ENCODE measurements around the gene TBC1D17. TPM values are rescaled to one million over a fixed set of nuclear protein-coding genes. Genes with fewer than 3 reads are reported as not detected.
A peak's percentile ranks its signal among the peaks of the same experiment; 100 is the strongest.

The TBC1D17 gene
- total RNA-seq, 1 donor from 2014 or later = 44.6 TPM

GRCh38 chr19:49863254-49863934 lies 14.1 kb upstream of the TBC1D17 start:
- Histone ChIP-seq H3K9me3 (no peaks in the 10 kb centered on the region), H3K27ac (no peak overlapping the region), H3K27me3 (no peaks in the 10 kb centered on the region), H3K4me3 (no peak overlapping the region), H3K36me3 (peaks cover 51 to 54% of the 10 kb centered on the region in 2 donors), H3K4me1 (peaks cover 18 to 19% of the 10 kb centered on the region in 2 donors)
- no peak for TF ChIP-seq CTCF (IDR thresholded peaks at IDR 0.05)
- DNase-seq (ENCODE audit: low spot score in 2 of 2) = no peak
- intact Hi-C loops (cut with DNase I) = no loop called here

- intact Hi-C loops (cut with DNase I) = no loop called here
- DNase-seq (ENCODE audit: low spot score in 2 of 2) = no peak
- H3K36me3 ChIP-seq = peaks cover 46 to 49% of the 10 kb centered on the region in 2 donors
Measured at GRCh38 chr19:49863935-49864320, 13.6 kb upstream of the TBC1D17 start.

GRCh38 chr19:49864890-49865289 lies 12.6 kb upstream of the TBC1D17 start:
- DNase-seq (ENCODE audit: low spot score in 2 of 2) = no peak
- peaks cover 19 to 23% of the 10 kb centered on the region in 2 donors for H3K4me1 ChIP-seq
- peak overlapping the region; percentile 6 to 58 for H3K27ac ChIP-seq
- peak overlapping the region in 1 of 2 donors; percentile 94 for H3K4me3 ChIP-seq
- intact Hi-C loops (cut with DNase I) = loop anchor here (5.0 kb wide), 2 partner anchors 188 to 273 kb away; partner anchors contain the start of genes PRMT1 and PRR12
- peaks cover 38 to 39% of the 10 kb centered on the region in 2 donors for H3K36me3 ChIP-seq
- no peak for TF ChIP-seq CTCF (IDR thresholded peaks at IDR 0.05)
- no peaks in the 10 kb centered on the region for H3K27me3 ChIP-seq
- H3K9me3 ChIP-seq = no peaks in the 10 kb centered on the region

More at GRCh38 chr19:49863935-49864320, 13.6 kb upstream of the TBC1D17 start:
- Histone ChIP-seq H3K27me3 (no peaks in the 10 kb centered on the region), H3K4me1 (peaks cover 19 to 22% of the 10 kb centered on the region in 2 donors), H3K27ac (no peak overlapping the region), H3K9me3 (no peaks in the 10 kb centered on the region), H3K4me3 (no peak overlapping the region)
- no peak for TF ChIP-seq CTCF (IDR thresholded peaks at IDR 0.05)

DNA sequence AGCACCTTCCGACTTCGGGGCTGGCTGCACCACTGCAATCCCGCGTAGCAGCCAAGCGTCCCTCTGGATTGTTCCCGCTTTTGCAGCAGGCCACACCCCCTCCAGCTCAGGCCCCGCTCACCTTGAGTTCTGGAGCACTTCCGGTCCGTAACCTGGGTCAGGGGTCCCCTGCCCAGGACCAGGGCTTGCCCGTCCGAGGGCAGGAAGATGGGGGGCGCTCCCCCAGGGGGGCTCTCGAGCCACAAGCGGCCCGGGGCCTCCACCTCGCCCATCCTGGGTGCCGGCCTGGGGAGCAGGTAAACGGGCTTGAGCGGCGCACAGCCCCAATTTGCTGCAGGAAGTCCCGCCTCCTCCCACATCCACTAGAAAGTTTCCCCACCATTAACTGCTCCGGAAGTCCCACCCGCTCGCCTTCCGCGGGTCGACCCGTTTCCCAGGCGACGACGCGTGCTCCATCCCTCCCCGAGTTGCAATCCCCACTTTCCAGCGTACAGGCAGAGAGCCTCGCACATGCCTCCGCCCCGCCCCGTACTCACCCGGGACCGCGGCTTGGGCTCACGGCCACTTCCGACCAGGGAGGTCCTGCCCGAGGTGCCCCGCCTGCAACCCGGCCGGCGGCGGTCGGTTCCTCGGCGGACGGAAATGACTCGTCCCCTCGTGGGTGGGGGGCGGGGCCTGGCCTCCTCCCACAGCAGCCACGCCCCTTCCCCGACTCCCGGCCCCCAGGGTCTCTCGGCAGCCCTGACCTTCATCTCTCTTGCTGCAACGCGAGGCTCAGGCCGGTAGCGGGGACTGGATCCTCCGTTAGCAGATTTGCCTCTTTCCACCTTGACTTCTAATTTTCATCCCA lies 10.3 kb upstream of the TBC1D17 start, which contains the start of gene PNKP:
Gene PNKP (minus strand): TSS at position 644 of the 850 bp plus-strand sequence. CDS start 372 bp downstream, at position 272.
- peak within 1 kb of the TSS; percentile 84 to 94 for H3K4me3 ChIP-seq
- peak; percentile 74 to 95 for DNase-seq (ENCODE audit: low spot score in 2 of 2)
- H3K27me3 ChIP-seq = no peaks in the 10 kb centered on the region
- H3K27ac ChIP-seq = peak within 1 kb of the TSS; percentile 93 to 97
- peaks cover 17 to 22% of the 10 kb centered on the region in 2 donors for H3K36me3 ChIP-seq
- H3K4me1 ChIP-seq = peaks cover 19 to 32% of the 10 kb centered on the region in 2 donors
- H3K9me3 ChIP-seq = no peaks in the 10 kb centered on the region
- no peak for TF ChIP-seq CTCF (IDR thresholded peaks at IDR 0.05)
- intact Hi-C loops (cut with DNase I) = loop anchor here (1.0 to 5.0 kb wide), 4 partner anchors 9 to 275 kb away; partner anchors contain the start of genes PRMT1, PRR12 and PTOV1

GRCh38 chr19:49869009-49869483 lies 8.5 kb upstream of the TBC1D17 start:
- Histone ChIP-seq H3K4me1 (peaks cover 19 to 32% of the 10 kb centered on the region in 2 donors), H3K4me3 (peak overlapping the region; percentile 44 to 54), H3K9me3 (no peaks in the 10 kb centered on the region), H3K27ac (peak overlapping the region; percentile 93 to 97), H3K36me3 (peaks cover 3 to 7% of the 10 kb centered on the region in 2 donors), H3K27me3 (no peaks in the 10 kb centered on the region)
- TF ChIP-seq CTCF (IDR thresholded peaks at IDR 0.05) = no peak
- DNase-seq (ENCODE audit: low spot score in 2 of 2) = no peak
- intact Hi-C loops (cut with DNase I) = loop anchor here (1.0 to 5.0 kb wide), 4 partner anchors 60 to 277 kb away; partner anchors contain the start of genes PRMT1 and PRR12

Data from ascending aorta (tissue), 2 donors.